Neural cell (in vitro differentiated cells): Measurements from ENCODE around the gene ASIC5.

Experiments
- CTCF ChIP-seq: fragments of 450-650 bp; IDR thresholded peaks from 2 replicates; pipeline ENCODE4 v1.5.1; 2014; ENCODE audit warnings: antibody characterized with exemption, mild to moderate bottlenecking, moderate library complexity; ENCODE audit not compliant: poor library complexity, severe bottlenecking
- EP300 ChIP-seq: fragments of 450-650 bp; conservative IDR thresholded peaks from 2 replicates; pipeline ENCODE4 v1.6.1; 2014; ENCODE audit warnings: antibody characterized with exemption, mild to moderate bottlenecking, moderate library complexity; ENCODE audit not compliant: poor library complexity, severe bottlenecking
- EZH2 ChIP-seq: fragments of 200-600, 300-800 bp; shearing (Covaris generic), sonication (generic); IDR thresholded peaks from 2 replicates; pipeline ENCODE4 v1.6.1; 2014; ENCODE audit warnings: antibody characterized with exemption, low read length, borderline replicate concordance, mild to moderate bottlenecking; ENCODE audit not compliant: insufficient read depth, poor library complexity, severe bottlenecking
- MXI1 ChIP-seq: fragments of 450-650 bp; conservative IDR thresholded peaks from 2 replicates; pipeline ENCODE4 v1.6.1; 2014; ENCODE audit warnings: antibody characterized with exemption, mild to moderate bottlenecking; ENCODE audit not compliant: poor library complexity, severe bottlenecking
- POLR2AphosphoS5 ChIP-seq: IDR thresholded peaks from 2 replicates; pipeline ENCODE4 v1.6.1; 2012
- RAD21 ChIP-seq: fragments of 450-650 bp; conservative IDR thresholded peaks from 2 replicates; pipeline ENCODE4 v1.6.1; 2014; ENCODE audit warnings: antibody characterized with exemption, mild to moderate bottlenecking, moderate library complexity
- TAF1 ChIP-seq: IDR thresholded peaks from 2 replicates; pipeline ENCODE4 v1.6.1; 2012; ENCODE audit warnings: low read depth
- TF ChIP-seq, protein P1 (sequence below): IDR thresholded peaks from 2 replicates; pipeline ENCODE4 v1.6.1; 2012; ENCODE audit warnings: borderline replicate concordance

DNA sequence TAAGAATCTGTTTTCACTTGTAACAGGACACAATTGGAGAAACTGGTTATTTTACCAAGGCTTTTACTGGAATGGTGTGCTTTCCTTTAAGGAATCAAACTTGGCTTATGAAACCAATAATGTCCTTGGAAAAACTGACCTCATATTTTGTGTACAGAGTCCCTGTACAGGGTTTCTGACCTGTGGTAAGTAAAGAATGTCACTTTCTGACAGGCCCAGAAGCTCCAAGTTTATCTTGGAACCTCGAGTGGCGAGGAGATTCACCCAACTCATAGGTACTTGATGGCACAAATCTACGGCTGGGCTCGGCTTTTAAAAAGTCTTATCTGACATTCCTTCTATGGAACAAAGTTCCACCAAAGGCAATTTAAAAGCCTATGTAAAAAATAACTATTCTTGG is 17.0 kb downstream of the ASIC5 start:
- TF ChIP-seq CTCF: no peak
- TF ChIP-seq TAF1: no peak
- no peak for TF ChIP-seq MXI1
- no peak for TF ChIP-seq POLR2AphosphoS5
- TF ChIP-seq EP300: no peak
- TF ChIP-seq EZH2: no peak
- TF ChIP-seq, protein P1, sequence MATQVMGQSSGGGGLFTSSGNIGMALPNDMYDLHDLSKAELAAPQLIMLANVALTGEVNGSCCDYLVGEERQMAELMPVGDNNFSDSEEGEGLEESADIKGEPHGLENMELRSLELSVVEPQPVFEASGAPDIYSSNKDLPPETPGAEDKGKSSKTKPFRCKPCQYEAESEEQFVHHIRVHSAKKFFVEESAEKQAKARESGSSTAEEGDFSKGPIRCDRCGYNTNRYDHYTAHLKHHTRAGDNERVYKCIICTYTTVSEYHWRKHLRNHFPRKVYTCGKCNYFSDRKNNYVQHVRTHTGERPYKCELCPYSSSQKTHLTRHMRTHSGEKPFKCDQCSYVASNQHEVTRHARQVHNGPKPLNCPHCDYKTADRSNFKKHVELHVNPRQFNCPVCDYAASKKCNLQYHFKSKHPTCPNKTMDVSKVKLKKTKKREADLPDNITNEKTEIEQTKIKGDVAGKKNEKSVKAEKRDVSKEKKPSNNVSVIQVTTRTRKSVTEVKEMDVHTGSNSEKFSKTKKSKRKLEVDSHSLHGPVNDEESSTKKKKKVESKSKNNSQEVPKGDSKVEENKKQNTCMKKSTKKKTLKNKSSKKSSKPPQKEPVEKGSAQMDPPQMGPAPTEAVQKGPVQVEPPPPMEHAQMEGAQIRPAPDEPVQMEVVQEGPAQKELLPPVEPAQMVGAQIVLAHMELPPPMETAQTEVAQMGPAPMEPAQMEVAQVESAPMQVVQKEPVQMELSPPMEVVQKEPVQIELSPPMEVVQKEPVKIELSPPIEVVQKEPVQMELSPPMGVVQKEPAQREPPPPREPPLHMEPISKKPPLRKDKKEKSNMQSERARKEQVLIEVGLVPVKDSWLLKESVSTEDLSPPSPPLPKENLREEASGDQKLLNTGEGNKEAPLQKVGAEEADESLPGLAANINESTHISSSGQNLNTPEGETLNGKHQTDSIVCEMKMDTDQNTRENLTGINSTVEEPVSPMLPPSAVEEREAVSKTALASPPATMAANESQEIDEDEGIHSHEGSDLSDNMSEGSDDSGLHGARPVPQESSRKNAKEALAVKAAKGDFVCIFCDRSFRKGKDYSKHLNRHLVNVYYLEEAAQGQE: no peak
- no peak for TF ChIP-seq RAD21
